MV-4-11 (cell line): Measurements from ENCODE around the gene SUPT3H.

Experiments used
- DNase-seq: peaks from one replicate; lab custom pipeline; 2025; lab: John Stamatoyannopoulos, UW

Gene SUPT3H

GRCh38 chr6:45118754-45119153, 259.0 kb downstream of the SUPT3H start:
- DNase-seq = no peak

- peak; percentile 57 for DNase-seq
These were observed 260.9 kb downstream of the SUPT3H start for GRCh38 chr6:45116714-45117410.

GRCh38 chr6:45115696-45116095, 262.0 kb downstream of the SUPT3H start:
- DNase-seq = no peak

- DNase-seq = no peak
These were observed 265.0 kb downstream of the SUPT3H start for GRCh38 chr6:45112711-45113110.

GRCh38 chr6:45109551-45109950, 268.2 kb downstream of the SUPT3H start:
- no peak for DNase-seq

GRCh38 chr6:45105170-45105820, 272.4 kb downstream of the SUPT3H start:
- no peak for DNase-seq

GRCh38 chr6:45104429-45104828, 273.3 kb downstream of the SUPT3H start:
- DNase-seq = no peak

- DNase-seq = no peak
These were observed 279.5 kb downstream of the SUPT3H start for GRCh38 chr6:45098256-45098655.

GRCh38 chr6:45094831-45095230, 282.9 kb downstream of the SUPT3H start:
- DNase-seq = no peak

- DNase-seq = no peak
These were observed 285.6 kb downstream of the SUPT3H start for GRCh38 chr6:45092135-45092534.

GRCh38 chr6:45086360-45087084, 291.2 kb downstream of the SUPT3H start:
- no peak for DNase-seq

- DNase-seq = no peak
These were observed 293.5 kb downstream of the SUPT3H start for GRCh38 chr6:45084257-45084656.

GRCh38 chr6:45082091-45082490, 295.6 kb downstream of the SUPT3H start:
- DNase-seq = no peak

- no peak for DNase-seq
These were observed 296.1 kb downstream of the SUPT3H start for GRCh38 chr6:45081634-45082033.

- no peak for DNase-seq
These were observed 299.3 kb downstream of the SUPT3H start for GRCh38 chr6:45078432-45078831.

GRCh38 chr6:45076217-45076930, 301.4 kb downstream of the SUPT3H start:
- no peak for DNase-seq

- no peak for DNase-seq
These were observed 302.5 kb downstream of the SUPT3H start for GRCh38 chr6:45075246-45075645.

GRCh38 chr6:45074439-45074838, 303.3 kb downstream of the SUPT3H start:
- peak; percentile 72 for DNase-seq

GRCh38 chr6:45073771-45074170, 304.0 kb downstream of the SUPT3H start:
- no peak for DNase-seq

GRCh38 chr6:45072673-45073072, 305.1 kb downstream of the SUPT3H start:
- DNase-seq = no peak

GRCh38 chr6:45072016-45072415, 305.7 kb downstream of the SUPT3H start:
- peak; percentile 76 for DNase-seq

- no peak for DNase-seq
These were observed 308.6 kb downstream of the SUPT3H start for GRCh38 chr6:45069091-45069490.
